Trophoblast cell (in vitro differentiated cells and primary cell): ENCODE measurements around the gene USH1C.

Experiments used
- DNase-seq, 2 donors: peaks; one replicate each; pipeline ENCODE4 v3.0.0-alpha.2; 2016
- H2AFZ ChIP-seq: 2 replicates; pipeline ENCODE4 v1.6.1; 2013; ENCODE audit warnings: low read length, moderate library complexity, mild to moderate bottlenecking; ENCODE audit not compliant: insufficient read depth, poor library complexity
- H2AK5ac ChIP-seq: 2 replicates; pipeline ENCODE4 v1.6.1; 2013; ENCODE audit warnings: mild to moderate bottlenecking, low read length
- H2BK120ac ChIP-seq: 2 replicates; pipeline ENCODE4 v1.6.1; 2013; ENCODE audit warnings: low read length, mild to moderate bottlenecking, moderate library complexity; ENCODE audit not compliant: insufficient read depth, poor library complexity
- H2BK12ac ChIP-seq: 2 replicates; pipeline ENCODE4 v1.6.1; 2013; ENCODE audit warnings: mild to moderate bottlenecking, low read length, moderate library complexity
- H2BK5ac ChIP-seq: 2 replicates; pipeline ENCODE4 v1.6.1; 2013; ENCODE audit warnings: low read length, low read depth, moderate library complexity, mild to moderate bottlenecking; ENCODE audit not compliant: poor library complexity
- H3K14ac ChIP-seq: 2 replicates; pipeline ENCODE4 v1.6.1; 2013; ENCODE audit warnings: mild to moderate bottlenecking, low read length
- H3K18ac ChIP-seq: 2 replicates; pipeline ENCODE4 v1.6.1; 2013; ENCODE audit warnings: mild to moderate bottlenecking, low read length
- H3K23ac ChIP-seq: 2 replicates; pipeline ENCODE4 v1.6.1; 2013; ENCODE audit warnings: low read length
- H3K27ac ChIP-seq: 2 replicates; pipeline ENCODE4 v1.5.1; 2013; ENCODE audit warnings: low read depth, mild to moderate bottlenecking, inconsistent platforms, low read length, moderate library complexity
- H3K27me3 ChIP-seq: 2 replicates; pipeline ENCODE4 v1.6.1; 2013; ENCODE audit warnings: inconsistent platforms, mild to moderate bottlenecking, low read length, moderate library complexity; ENCODE audit not compliant: insufficient read depth
- H3K36me3 ChIP-seq, 2 experiments: 1 replicate in 1 of 2; 2 replicates in 1 of 2; pipeline ENCODE4 v1.6.1; 2013; ENCODE audit warnings: low read length in 2 of 2, mild to moderate bottlenecking in 2 of 2, moderate library complexity in 1 of 2; ENCODE audit not compliant: insufficient read depth in 2 of 2, control insufficient read depth in 1 of 2
- H3K4ac ChIP-seq: 2 replicates; pipeline ENCODE4 v1.6.1; 2013; ENCODE audit warnings: low read depth, mild to moderate bottlenecking, low read length, moderate library complexity
- H3K4me1 ChIP-seq, 2 experiments: 1 replicate in 1 of 2; 2 replicates in 1 of 2; pipeline ENCODE4 v1.6.1; 2013; ENCODE audit warnings: low read length in 2 of 2, mild to moderate bottlenecking in 2 of 2, moderate library complexity in 1 of 2; ENCODE audit not compliant: insufficient read depth in 2 of 2, control insufficient read depth in 1 of 2
- H3K4me2 ChIP-seq: 2 replicates; pipeline ENCODE4 v1.6.1; 2013; ENCODE audit warnings: inconsistent platforms, mild to moderate bottlenecking, low read length, moderate library complexity
- H3K4me3 ChIP-seq: 2 replicates; pipeline ENCODE4 v1.5.1; 2013; ENCODE audit warnings: mild to moderate bottlenecking, low read depth, low read length, inconsistent platforms
- H3K79me1 ChIP-seq: one replicate; pipeline ENCODE4 v1.6.1; 2013; ENCODE audit warnings: low read length
- H3K79me2 ChIP-seq: 2 replicates; pipeline ENCODE4 v1.6.1; 2013; ENCODE audit warnings: low read length, mild to moderate bottlenecking; ENCODE audit not compliant: control insufficient read depth, insufficient read depth, poor library complexity
- H3K9ac ChIP-seq: 2 replicates; pipeline ENCODE4 v1.6.1; 2013; ENCODE audit warnings: mild to moderate bottlenecking, low read length
- H3K9me3 ChIP-seq: 2 replicates; pipeline ENCODE4 v1.6.1; 2013; ENCODE audit warnings: low read depth, mild to moderate bottlenecking, control low read depth, inconsistent platforms, low read length; ENCODE audit not compliant: insufficient read depth
- H4K12ac ChIP-seq: 2 replicates; pipeline ENCODE4 v1.6.1; 2013; ENCODE audit warnings: low read depth, mild to moderate bottlenecking, low read length, moderate library complexity
- H4K8ac ChIP-seq: 2 replicates; pipeline ENCODE4 v1.6.1; 2013; ENCODE audit warnings: low read depth, mild to moderate bottlenecking, low read length, moderate library complexity
- H4K91ac ChIP-seq: one replicate; pipeline ENCODE4 v1.6.1; 2013; ENCODE audit warnings: low read depth, mild to moderate bottlenecking, low read length, moderate library complexity
- WGBS: extraction: QIAGEN DNeasy Blood & Tissue Kit; methylation state at CpG from one replicate; pipeline ENCODE4 v1.1.7; 2013; ENCODE audit warnings: missing lambda C conversion rate; ENCODE audit not compliant: insufficient read length, insufficient coverage; ENCODE audit errors: extremely low coverage; 5-methylcytosine and 5-hydroxymethylcytosine counted together

Gene USH1C

DNA sequence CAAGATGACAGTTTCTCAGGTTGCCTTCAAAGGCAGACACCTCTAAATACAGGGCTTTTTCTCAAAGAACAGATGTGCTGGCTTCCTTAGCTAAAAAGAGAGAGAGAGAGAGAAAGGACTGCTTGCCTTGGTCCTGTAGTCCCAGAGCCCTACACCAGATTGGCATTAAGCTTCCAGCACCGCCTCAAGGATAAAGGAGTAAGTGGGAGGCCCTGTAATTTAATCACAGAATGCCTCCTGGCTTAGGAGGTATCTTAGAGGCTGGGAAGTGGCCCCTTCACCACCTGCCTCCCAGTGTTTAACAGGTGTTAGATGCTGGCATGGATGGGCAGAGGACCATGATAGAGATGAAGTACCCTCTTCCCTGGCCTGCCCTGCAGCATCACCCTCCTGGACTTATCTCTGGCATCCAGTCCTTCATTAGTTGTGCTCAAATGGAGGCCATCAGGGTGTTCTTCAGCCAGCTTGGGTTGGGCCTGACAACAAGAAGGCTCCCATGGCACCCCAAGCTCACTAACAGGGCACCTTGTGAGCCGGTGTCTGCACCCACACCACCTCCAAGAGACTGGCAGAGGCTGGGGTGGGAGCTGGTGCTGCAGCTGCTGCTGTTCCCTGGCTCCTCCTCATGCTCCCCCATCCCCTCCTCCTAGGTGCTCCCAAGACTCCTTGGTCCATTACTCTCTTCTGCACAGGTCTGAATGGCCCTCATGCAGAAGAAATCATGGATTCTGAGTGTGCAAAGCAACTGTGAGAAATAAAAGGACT, 100.1 kb downstream of the USH1C start:
- no peak for DNase-seq

More for the DNA sequence above, 100.1 kb downstream of the USH1C start:
- no peak overlapping the region for H3K27ac ChIP-seq
- H3K79me1 ChIP-seq, result no peaks in the 10 kb centered on the region
- H2AFZ ChIP-seq, result no peak overlapping the region
- no peak overlapping the region for H3K4me3 ChIP-seq
- no peak overlapping the region for H4K91ac ChIP-seq
- H3K27me3 ChIP-seq, result no peaks in the 10 kb centered on the region
- H3K4me2 ChIP-seq, result no peak overlapping the region
- H3K9ac ChIP-seq, result no peak overlapping the region
- no peak overlapping the region for H4K12ac ChIP-seq
- no peaks in the 10 kb centered on the region for H3K36me3 ChIP-seq
- H3K4me1 ChIP-seq, result no peaks in the 10 kb centered on the region
- no peaks in the 10 kb centered on the region for H3K79me2 ChIP-seq
- H2AK5ac ChIP-seq, result no peak overlapping the region
- no peak overlapping the region for H2BK120ac ChIP-seq
- H3K23ac ChIP-seq, result no peak overlapping the region
- no peak overlapping the region for H2BK12ac ChIP-seq
- H4K8ac ChIP-seq, result no peak overlapping the region
- no peak overlapping the region for H3K14ac ChIP-seq
- no peaks in the 10 kb centered on the region for H3K9me3 ChIP-seq
- no peak overlapping the region for H3K4ac ChIP-seq
- no peak overlapping the region for H3K18ac ChIP-seq
- WGBS, result no CpG with 5 or more reads among the region's 2 CpGs
- H2BK5ac ChIP-seq, result no peak overlapping the region
